ENCODE measurements around the gene CNTLN.

The CNTLN gene

GRCh38 chr9:17121264-17121663 lies 13.6 kb upstream of the CNTLN start:
- in situ Hi-C loops (cut with MboI; ENCODE audit: low sequenced_read_pairs, unreplicated experiment), result no loop called here
- no peak for TF ChIP-seq CTCF (IDR thresholded peaks at IDR 0.05; ENCODE audit: borderline replicate concordance, control extremely low read depth, extremely low read depth, insufficient read depth, missing control alignments)
- no peak for DNase-seq (ENCODE audit: low spot score)

GRCh38 chr9:17130291-17130690 lies 4.5 kb upstream of the CNTLN start:
- in situ Hi-C loops (cut with MboI; ENCODE audit: low sequenced_read_pairs, unreplicated experiment), result no loop called here
- no peak for TF ChIP-seq CTCF (IDR thresholded peaks at IDR 0.05; ENCODE audit: borderline replicate concordance, control extremely low read depth, extremely low read depth, insufficient read depth, missing control alignments)
- DNase-seq (ENCODE audit: low spot score), result no peak

- no peak for TF ChIP-seq CTCF (IDR thresholded peaks at IDR 0.05; ENCODE audit: borderline replicate concordance, control extremely low read depth, extremely low read depth, insufficient read depth, missing control alignments)
- in situ Hi-C loops (cut with MboI; ENCODE audit: low sequenced_read_pairs, unreplicated experiment), result no loop called here
- no peak for DNase-seq (ENCODE audit: low spot score)
Observed at GRCh38 chr9:17130725-17131124, 4.1 kb upstream of the CNTLN start.

GRCh38 chr9:17131494-17131893 lies 3.3 kb upstream of the CNTLN start:
- in situ Hi-C loops (cut with MboI; ENCODE audit: low sequenced_read_pairs, unreplicated experiment), result no loop called here
- TF ChIP-seq CTCF (IDR thresholded peaks at IDR 0.05; ENCODE audit: borderline replicate concordance, control extremely low read depth, extremely low read depth, insufficient read depth, missing control alignments), result no peak
- DNase-seq (ENCODE audit: low spot score), result no peak

GRCh38 chr9:17135295-17136160 lies 688 bp downstream of the CNTLN start:
- peak; percentile 30 for DNase-seq (ENCODE audit: low spot score)
- no peak for TF ChIP-seq CTCF (IDR thresholded peaks at IDR 0.05; ENCODE audit: borderline replicate concordance, control extremely low read depth, extremely low read depth, insufficient read depth, missing control alignments)
- in situ Hi-C loops (cut with MboI; ENCODE audit: low sequenced_read_pairs, unreplicated experiment), result no loop called here

- DNase-seq (ENCODE audit: low spot score), result no peak
- TF ChIP-seq CTCF (IDR thresholded peaks at IDR 0.05; ENCODE audit: borderline replicate concordance, control extremely low read depth, extremely low read depth, insufficient read depth, missing control alignments), result no peak
- in situ Hi-C loops (cut with MboI; ENCODE audit: low sequenced_read_pairs, unreplicated experiment), result no loop called here
Observed at GRCh38 chr9:17137566-17137965, 2.7 kb downstream of the CNTLN start.

Data from GM13976 (cell line).